Osteocyte (in vitro differentiated cells): ENCODE results near the gene MCF2L2. TPM values are rescaled to one million over a fixed set of nuclear protein-coding genes. Genes with fewer than 3 reads are reported as not detected.
"Not testable (repeated sequence)": the region's sequence is repeated elsewhere in the genome, so short reads cannot be mapped to it uniquely, and the experiment has no call there.

Source experiments
- DNase-seq: peaks from one replicate; pipeline ENCODE4 v3.0.0; 2021; ENCODE audit warnings: mixed read lengths; ENCODE audit not compliant: unreplicated experiment; ENCODE audit errors: extremely low spot score
- H3K27ac Mint-ChIP-seq: one replicate; pipeline ENCODE4 v1.8.0; 2021; ENCODE audit warnings: mild to moderate bottlenecking, mixed read lengths; ENCODE audit not compliant: unreplicated experiment
- H3K27me3 Mint-ChIP-seq: one replicate; pipeline ENCODE4 v1.8.0; 2021; ENCODE audit warnings: mixed read lengths; ENCODE audit not compliant: unreplicated experiment
- H3K36me3 Mint-ChIP-seq: one replicate; pipeline ENCODE4 v1.8.0; 2021; ENCODE audit warnings: mixed read lengths; ENCODE audit not compliant: unreplicated experiment
- H3K4me1 Mint-ChIP-seq: one replicate; pipeline ENCODE4 v1.8.0; 2021; ENCODE audit warnings: mixed read lengths; ENCODE audit not compliant: unreplicated experiment
- H3K4me3 Mint-ChIP-seq: one replicate; pipeline ENCODE4 v1.8.0; 2021; ENCODE audit warnings: mild to moderate bottlenecking, moderate library complexity, mixed read lengths; ENCODE audit not compliant: unreplicated experiment
- H3K9me3 Mint-ChIP-seq: one replicate; pipeline ENCODE4 v1.8.0; 2021; ENCODE audit warnings: mixed read lengths; ENCODE audit not compliant: unreplicated experiment
- total RNA-seq: library from RNA; stranded (reverse); gene quantifications from 2 replicates; pipeline ENCODE4 v1.2.1, GENCODE V29; 2021
- TF ChIP-seq, protein P1 (sequence below): fragments of 200-600 bp; sonication (generic); IDR thresholded peaks from 2 replicates; pipeline ENCODE4 v1.5.0; 2021; ENCODE audit warnings: antibody characterized with exemption, mild to moderate bottlenecking, moderate library complexity

MCF2L2 gene
- total RNA-seq, 1 donor from 2014 or later = 1.7 TPM

DNA sequence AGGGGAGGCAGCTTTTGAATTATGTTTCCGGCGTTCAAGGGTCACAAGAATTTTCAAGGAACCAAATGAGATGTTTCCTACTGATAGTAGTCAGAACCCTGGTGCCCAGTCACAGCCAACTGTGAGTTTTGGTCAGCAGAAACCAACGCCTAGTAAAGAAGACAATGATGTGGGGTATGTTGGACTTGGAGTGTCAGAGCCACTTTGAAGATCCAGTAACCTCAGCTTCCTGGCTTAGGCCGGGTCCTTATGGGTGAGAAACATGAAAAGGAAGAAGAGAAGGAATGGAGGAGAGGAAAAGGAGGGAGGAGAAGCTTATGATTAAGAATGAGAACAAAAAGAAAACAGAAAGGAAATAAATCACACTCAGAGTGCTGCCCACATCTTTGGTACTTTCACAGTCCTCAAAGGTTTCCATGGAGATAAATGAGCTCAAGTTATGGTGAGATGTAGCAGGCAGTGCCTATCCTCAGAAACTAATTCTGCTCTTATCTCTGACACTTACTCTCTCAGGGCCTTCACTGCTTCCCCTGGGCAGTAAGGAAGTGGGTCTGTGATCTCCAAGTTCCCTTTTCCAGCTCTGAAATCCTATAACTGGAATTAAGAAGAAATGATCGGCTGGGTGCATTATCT is 2.0 kb upstream of the MCF2L2 start:
- TF ChIP-seq, protein P1, sequence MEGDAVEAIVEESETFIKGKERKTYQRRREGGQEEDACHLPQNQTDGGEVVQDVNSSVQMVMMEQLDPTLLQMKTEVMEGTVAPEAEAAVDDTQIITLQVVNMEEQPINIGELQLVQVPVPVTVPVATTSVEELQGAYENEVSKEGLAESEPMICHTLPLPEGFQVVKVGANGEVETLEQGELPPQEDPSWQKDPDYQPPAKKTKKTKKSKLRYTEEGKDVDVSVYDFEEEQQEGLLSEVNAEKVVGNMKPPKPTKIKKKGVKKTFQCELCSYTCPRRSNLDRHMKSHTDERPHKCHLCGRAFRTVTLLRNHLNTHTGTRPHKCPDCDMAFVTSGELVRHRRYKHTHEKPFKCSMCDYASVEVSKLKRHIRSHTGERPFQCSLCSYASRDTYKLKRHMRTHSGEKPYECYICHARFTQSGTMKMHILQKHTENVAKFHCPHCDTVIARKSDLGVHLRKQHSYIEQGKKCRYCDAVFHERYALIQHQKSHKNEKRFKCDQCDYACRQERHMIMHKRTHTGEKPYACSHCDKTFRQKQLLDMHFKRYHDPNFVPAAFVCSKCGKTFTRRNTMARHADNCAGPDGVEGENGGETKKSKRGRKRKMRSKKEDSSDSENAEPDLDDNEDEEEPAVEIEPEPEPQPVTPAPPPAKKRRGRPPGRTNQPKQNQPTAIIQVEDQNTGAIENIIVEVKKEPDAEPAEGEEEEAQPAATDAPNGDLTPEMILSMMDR = no peak
- peaks cover 50% of the 10 kb centered on the region for H3K27me3 Mint-ChIP-seq
- no peaks in the 10 kb centered on the region for H3K36me3 Mint-ChIP-seq
- no peak overlapping the region for H3K4me3 Mint-ChIP-seq
- no peaks in the 10 kb centered on the region for H3K9me3 Mint-ChIP-seq
- peak; percentile 49 for DNase-seq
- peaks cover 10% of the 10 kb centered on the region for H3K4me1 Mint-ChIP-seq
- H3K27ac Mint-ChIP-seq = no peak overlapping the region

DNA sequence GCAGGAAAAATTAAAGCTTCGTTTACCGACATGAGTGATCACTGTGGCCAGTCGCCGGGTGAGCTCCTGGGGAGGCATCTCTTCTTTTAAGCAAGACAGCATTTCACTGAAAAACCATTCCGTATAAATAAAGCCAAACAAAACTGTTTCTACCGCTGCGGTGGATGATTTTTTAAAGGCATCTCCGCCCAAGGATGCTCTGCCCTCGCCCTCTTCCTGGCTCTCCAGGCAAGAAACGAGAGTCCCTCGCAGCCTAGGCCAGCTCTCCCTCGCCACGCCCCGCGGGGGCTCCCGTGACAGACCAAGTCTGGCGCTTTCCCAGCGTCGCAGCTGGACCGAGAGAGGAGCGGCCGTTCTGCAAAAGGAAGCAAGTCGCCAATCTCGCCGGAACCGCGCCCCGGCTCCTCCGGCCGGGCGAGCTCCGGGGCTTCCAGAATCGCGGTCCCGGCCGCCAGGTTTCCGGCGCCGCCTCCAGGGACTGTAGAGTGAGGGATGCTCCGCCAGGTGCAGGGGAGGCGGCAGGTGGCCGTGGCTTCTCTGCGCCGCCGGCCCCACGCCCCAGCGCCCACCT is 458 bp downstream of the MCF2L2 start:
- H3K4me1 Mint-ChIP-seq = peaks cover 10% of the 10 kb centered on the region
- H3K27ac Mint-ChIP-seq = peak overlapping the region; percentile 60
- peak overlapping the region; percentile 78 for H3K4me3 Mint-ChIP-seq
- peaks cover 29% of the 10 kb centered on the region for H3K27me3 Mint-ChIP-seq
- H3K9me3 Mint-ChIP-seq = no peaks in the 10 kb centered on the region
- peak; percentile 90 for DNase-seq
- H3K36me3 Mint-ChIP-seq = no peaks in the 10 kb centered on the region
- TF ChIP-seq, protein P1 = no peak

DNA sequence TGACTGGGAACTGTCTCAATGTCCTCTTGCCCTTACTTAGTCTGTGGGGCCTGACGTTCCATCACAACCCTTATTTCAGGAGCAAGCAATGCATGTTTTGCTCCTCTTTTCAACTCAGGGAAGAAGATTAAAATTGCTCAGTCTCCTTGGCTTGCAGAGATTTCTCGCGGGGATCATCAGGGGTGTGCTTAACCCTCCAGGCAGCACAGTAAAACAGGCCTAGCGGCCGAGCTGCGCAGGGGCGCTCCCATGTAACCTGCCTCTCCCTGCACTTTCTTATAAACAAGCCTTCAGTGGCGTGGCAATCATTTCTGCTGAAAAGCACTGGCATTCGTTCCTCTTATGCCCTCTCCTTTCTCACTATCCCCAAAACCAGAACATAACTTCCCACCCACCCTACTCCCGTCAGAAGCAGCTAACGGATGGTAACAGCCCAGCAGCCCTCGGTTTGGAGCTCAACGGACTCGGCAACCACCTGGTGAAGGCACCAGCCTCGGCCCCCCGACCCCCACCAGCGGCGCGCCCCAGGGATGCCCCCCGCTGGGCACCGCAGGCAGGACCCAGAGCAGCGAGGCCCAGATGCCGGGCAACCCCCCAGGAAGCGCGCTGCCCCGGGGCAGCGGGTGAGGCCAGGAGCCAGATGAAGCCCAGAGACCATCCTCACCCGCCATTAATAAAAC is 1.1 kb downstream of the MCF2L2 start:
- H3K36me3 Mint-ChIP-seq = no peaks in the 10 kb centered on the region
- peaks cover 30% of the 10 kb centered on the region for H3K27me3 Mint-ChIP-seq
- H3K4me1 Mint-ChIP-seq = peaks cover 10% of the 10 kb centered on the region
- no peak for DNase-seq
- TF ChIP-seq, protein P1 = no peak
- peaks cover 1% of the 10 kb centered on the region for H3K9me3 Mint-ChIP-seq
- H3K27ac Mint-ChIP-seq = no peak overlapping the region
- peak overlapping the region; percentile 78 for H3K4me3 Mint-ChIP-seq

DNA sequence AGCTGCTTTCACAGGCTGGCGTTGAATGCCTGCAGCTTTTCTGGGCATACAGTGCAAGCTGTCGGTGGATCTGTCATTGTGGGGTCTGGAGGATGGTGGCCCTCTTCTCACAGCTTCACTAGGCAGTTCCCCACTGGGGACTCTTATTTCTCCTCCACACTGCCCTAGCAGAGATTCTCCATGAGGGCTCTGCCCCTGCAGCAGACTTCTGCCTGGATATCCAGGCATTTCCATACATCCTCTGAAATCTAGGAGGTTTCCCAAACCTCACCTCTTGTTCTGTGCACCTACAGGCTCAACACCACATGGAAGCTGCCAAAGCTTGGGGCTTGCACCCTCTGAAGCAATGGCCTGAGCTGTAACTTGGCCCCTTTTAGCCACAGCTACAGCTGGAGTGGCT is 9.6 kb downstream of the MCF2L2 start:
- H3K36me3 Mint-ChIP-seq, H3K27ac Mint-ChIP-seq, H3K4me3 Mint-ChIP-seq, H3K4me1 Mint-ChIP-seq, DNase-seq: not testable (repeated sequence)
- peaks cover 33% of the 10 kb centered on the region for H3K27me3 Mint-ChIP-seq
- H3K9me3 Mint-ChIP-seq = peaks cover 25% of the 10 kb centered on the region

DNA sequence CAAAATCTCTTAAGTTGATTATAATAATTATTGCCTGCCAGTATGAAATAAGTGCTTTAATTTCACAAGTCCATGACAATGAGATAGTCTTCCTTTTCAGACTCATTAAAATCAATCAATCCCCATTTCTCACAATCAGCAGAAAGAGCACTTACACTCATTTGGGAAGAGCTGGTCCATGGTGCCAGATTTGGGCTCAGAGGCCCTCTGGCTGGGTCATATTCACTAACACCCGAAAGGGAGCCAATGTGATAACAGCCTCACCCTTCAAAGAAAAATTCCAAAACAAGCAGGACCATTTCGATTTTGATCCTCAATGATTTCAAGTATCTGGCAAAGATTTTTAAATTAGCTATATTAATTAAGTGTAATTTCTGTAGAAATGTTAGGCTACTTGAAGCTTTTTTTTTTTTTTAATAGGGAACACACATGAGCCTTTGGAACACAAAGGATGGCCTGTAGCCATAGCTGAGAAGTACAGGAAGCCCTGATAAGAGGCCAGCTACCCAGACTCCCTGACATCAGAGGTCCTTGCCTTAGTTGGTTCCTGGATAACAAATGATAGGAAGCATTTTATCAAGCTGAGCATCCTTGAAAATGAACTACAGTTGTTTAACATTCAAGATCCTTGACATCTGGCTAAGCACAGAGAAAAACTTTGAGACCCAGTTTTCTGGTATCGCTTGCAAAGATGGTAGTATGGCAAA is 17.1 kb downstream of the MCF2L2 start:
- TF ChIP-seq, protein P1 = no peak
- Mint-ChIP-seq H3K4me1 (no peaks in the 10 kb centered on the region), H3K36me3 (peaks cover 3% of the 10 kb centered on the region), H3K4me3 (no peak overlapping the region), H3K9me3 (no peaks in the 10 kb centered on the region), H3K27ac (no peak overlapping the region), H3K27me3 (peaks cover 64% of the 10 kb centered on the region)
- DNase-seq = no peak
